B cell (primary cell): ENCODE measurements around the gene ANKFY1. TPM values are rescaled to one million over a fixed set of nuclear protein-coding genes. Genes with fewer than 3 reads are reported as not detected.

Experiments
- ATAC-seq: fragments of 200-7000 bp; cut with Tn5 transposase; one replicate; pipeline ENCODE4 v1.10.0; 2021; ENCODE audit warnings: low read depth, mild to moderate bottlenecking, moderate number of reproducible peaks, moderate library complexity
- CTCF ChIA-PET: fragments of 350-600 bp; sonication (Branson Sonifier 250); formaldehyde crosslinking; loops from one replicate; lab custom pipeline; 2021; ENCODE audit warnings: antibody characterized with exemption, inconsistent platforms; lab: Charles Lee
- POLR2A ChIA-PET: fragments of 350-600 bp; sonication (Branson Sonifier 250); formaldehyde crosslinking; loops from one replicate; lab custom pipeline; 2021; ENCODE audit warnings: antibody characterized with exemption; lab: Charles Lee
- DNase-seq: peaks from one replicate; pipeline ENCODE4 v3.0.0; 2013
- H2AFZ ChIP-seq: 2 replicates; pipeline ENCODE4 v1.6.1; 2012; ENCODE audit warnings: mild to moderate bottlenecking, low read depth, low read length; ENCODE audit not compliant: insufficient read depth, poor library complexity, severe bottlenecking
- H3K27ac ChIP-seq, 2 donors: 1 replicate in 1 of 2; 2 replicates in 1 of 2; pipeline ENCODE4 v1.5.1; 2012 to 2013; ENCODE audit warnings: low read length in 2 of 2, mild to moderate bottlenecking in 2 of 2, moderate library complexity in 1 of 2
- H3K27me3 ChIP-seq, 4 experiments: fragments of 200-600 bp in 1 of 4; sonication (generic) in 1 of 4; replicated peaks in 1 of 4; 1 replicate in 2 of 4; 2 replicates in 2 of 4; pipeline versions ENCODE4 v1.6.1 to v1.7.0; 2013 to 2016; ENCODE audit warnings: low read length in 3 of 4, mild to moderate bottlenecking in 2 of 4, mixed read lengths in 1 of 4, moderate library complexity in 1 of 4; ENCODE audit not compliant: insufficient read depth in 4 of 4, control insufficient read depth in 3 of 4; ENCODE audit errors: control extremely low read depth in 1 of 4
- H3K36me3 ChIP-seq, 2 experiments: replicated peaks in 1 of 2; 1 replicate in 1 of 2; 2 replicates in 1 of 2; pipeline versions ENCODE4 v1.6.1 to v1.7.1; 2013; ENCODE audit warnings: low read length in 1 of 2; ENCODE audit not compliant: insufficient read depth in 2 of 2, control insufficient read depth in 1 of 2; ENCODE audit errors: control extremely low read depth in 1 of 2, extremely low read depth in 1 of 2
- H3K4me1 ChIP-seq, 2 donors: fragments of 200-600 bp in 1 of 2; sonication (generic) in 1 of 2; 1 replicate in 1 of 2; 2 replicates in 1 of 2; pipeline versions ENCODE4 v1.5.1 to v1.6.1; 2013 to 2017; ENCODE audit warnings: low read length in 2 of 2; ENCODE audit not compliant: control insufficient read depth in 2 of 2, insufficient read depth in 2 of 2
- H3K4me2 ChIP-seq: replicated peaks from 2 replicates; pipeline ENCODE3; 2012; ENCODE audit warnings: mild to moderate bottlenecking, low read depth, low read length; ENCODE audit not compliant: poor library complexity, severe bottlenecking
- H3K4me3 ChIP-seq, 5 experiments: fragments of 200-600 bp in 1 of 5; sonication (generic) in 1 of 5; 1 replicate in 3 of 5; 2 replicates in 2 of 5; pipeline versions ENCODE4 v1.5.1 to v1.7.0; 2011 to 2016; ENCODE audit warnings: low read length in 4 of 5, mild to moderate bottlenecking in 4 of 5, low read depth in 2 of 5, control low read depth in 1 of 5, moderate library complexity in 1 of 5; ENCODE audit not compliant: insufficient read depth in 1 of 5; ENCODE audit errors: control extremely low read depth in 1 of 5, extremely low read depth in 1 of 5
- H3K79me2 ChIP-seq: fragments of 200-600 bp; sonication (generic); one replicate; pipeline ENCODE4 v1.6.0; 2016; ENCODE audit warnings: low read length; ENCODE audit not compliant: control insufficient read depth, insufficient read depth
- H3K9ac ChIP-seq: fragments of 200-600 bp; sonication (generic); 2 replicates; pipeline ENCODE4 v1.6.1; 2017; ENCODE audit warnings: mild to moderate bottlenecking, low read length, moderate library complexity
- H3K9me3 ChIP-seq, 3 donors: one replicate each; pipeline versions ENCODE4 v1.6.1 to v1.7.1; 2013; ENCODE audit warnings: low read length in 2 of 3; ENCODE audit not compliant: control insufficient read depth in 2 of 3, insufficient read depth in 1 of 3; ENCODE audit errors: control extremely low read depth in 1 of 3
- H4K20me1 ChIP-seq: 2 replicates; pipeline ENCODE4 v1.6.0; 2012; ENCODE audit warnings: mild to moderate bottlenecking, low read length; ENCODE audit not compliant: insufficient read depth, control insufficient read depth, poor library complexity, severe bottlenecking
- H3K27ac Mint-ChIP-seq: one replicate; pipeline ENCODE4 v1.8.0; 2021; ENCODE audit warnings: mixed read lengths
- H3K27me3 Mint-ChIP-seq: one replicate; pipeline ENCODE4 v1.8.0; 2021; ENCODE audit warnings: mixed read lengths
- H3K4me1 Mint-ChIP-seq: one replicate; pipeline ENCODE4 v1.8.0; 2021; ENCODE audit warnings: mixed read lengths
- H3K4me3 Mint-ChIP-seq: one replicate; pipeline ENCODE4 v1.8.0; 2021; ENCODE audit warnings: mixed read lengths
- H3K9me3 Mint-ChIP-seq: one replicate; pipeline ENCODE4 v1.8.0; 2022; ENCODE audit warnings: mixed read lengths; ENCODE audit not compliant: insufficient read depth
- CTCF ChIP-seq: fragments of 200-600 bp; IDR thresholded peaks from one replicate; pipeline ENCODE4 v1.8.0; 2022; ENCODE audit warnings: antibody characterized with exemption, mild to moderate bottlenecking
- EZH2 ChIP-seq: IDR thresholded peaks from 2 replicates; pipeline ENCODE4 v1.6.1; 2012; ENCODE audit warnings: borderline replicate concordance, low read depth, mild to moderate bottlenecking, moderate library complexity, low read length; ENCODE audit not compliant: insufficient read depth, poor library complexity, severe bottlenecking
- WGBS: methylation state at CpG from one replicate; pipeline ENCODE4 v1.1.5; 2013; ENCODE audit warnings: missing lambda C conversion rate; ENCODE audit not compliant: insufficient coverage; 5-methylcytosine and 5-hydroxymethylcytosine counted together
- intact Hi-C: fragments of 100-400 bp; cut with micrococcal nuclease; formaldehyde crosslinking; loops from one replicate; pipeline ENCODE4 v1.10.0; 2022
- polyA plus RNA-seq: library from polyadenylated mRNA; depleted of rRNA; stranded (reverse); fragments of >200 nt; gene quantifications from 2 replicates; pipeline ENCODE4 v1.2.3, GENCODE V29; 2012
- total RNA-seq, 2 donors: library from RNA; stranded (reverse); fragments of 120-200 nt in 1 of 2; gene quantifications; 1 replicate in 1 of 2; 2 replicates in 1 of 2; pipeline versions ENCODE4 v1.2.3 to v1.2.4, GENCODE V29; 2013 to 2022

Gene ANKFY1
- total and polyA plus RNA-seq, 2 donors (not counting 1 experiment from before 2014, with no cell fraction given) = 23.1 to 63.9 TPM

DNA sequence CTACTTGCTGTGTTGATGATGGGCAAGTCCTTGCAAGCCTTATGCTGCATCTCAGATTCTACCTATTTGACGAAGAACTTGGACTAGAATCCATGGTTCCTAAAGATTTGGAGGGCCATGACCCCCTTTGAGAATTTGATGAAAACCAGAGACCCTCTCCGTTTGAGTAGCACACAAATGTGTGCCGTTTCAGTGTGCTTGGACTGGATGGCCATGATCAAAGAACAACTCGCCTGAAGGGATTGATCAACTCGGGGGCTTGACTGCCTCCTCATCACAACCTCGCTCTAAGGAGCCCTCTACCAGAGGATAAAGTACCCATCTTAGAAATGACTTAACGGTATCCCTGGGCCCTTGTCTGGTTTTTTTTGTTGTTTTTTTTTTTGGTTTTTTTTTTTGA lies 2.8 kb upstream of the ANKFY1 start:
- H4K20me1 ChIP-seq = peaks cover 18% of the 10 kb centered on the region
- DNase-seq (peak; percentile 14), ATAC-seq (no peak)
- Mint-ChIP-seq H3K9me3 (no peaks in the 10 kb centered on the region), H3K27ac (no peak overlapping the region), H3K27me3 (no peaks in the 10 kb centered on the region), H3K4me1 (peaks cover 27% of the 10 kb centered on the region), H3K4me3 (no peak overlapping the region)
- H3K9me3 ChIP-seq = no peaks in the 10 kb centered on the region
- no peak overlapping the region for H3K4me3 ChIP-seq
- TF ChIP-seq CTCF = no peak
- TF ChIP-seq EZH2 = no peak
- peaks cover 19 to 25% of the 10 kb centered on the region in 2 donors for H3K4me1 ChIP-seq
- ChIA-PET POLR2A (no interaction called here), CTCF (no interaction called here)
- no peak overlapping the region for H3K9ac ChIP-seq
- H3K4me2 ChIP-seq = no peak overlapping the region
- WGBS = 60% methylated on average over 3 of the region's 7 CpGs
- peaks cover 39% of the 10 kb centered on the region for H3K79me2 ChIP-seq
- peaks cover 0 to 20% of the 10 kb centered on the region in 2 experiments for H3K36me3 ChIP-seq
- no peaks in the 10 kb centered on the region for H3K27me3 ChIP-seq
- intact Hi-C loops = no loop called here
- H2AFZ ChIP-seq = no peak overlapping the region
- H3K27ac ChIP-seq = no peak overlapping the region

- WGBS = 61% methylated on average over 6 of the region's 8 CpGs
- ATAC-seq (no peak), DNase-seq (peak; percentile 14)
- POLR2A ChIA-PET = interaction anchor here (0.7 kb wide), 1 partner anchor 41 kb away, joined by 10 read pairs; no protein-coding TSS in a partner anchor
- peaks cover 19 to 27% of the 10 kb centered on the region in 2 donors for H3K4me1 ChIP-seq
- H2AFZ ChIP-seq = peak overlapping the region; percentile 97
- Mint-ChIP-seq H3K27ac (peak overlapping the region; percentile 78), H3K4me3 (peak overlapping the region; percentile 90), H3K4me1 (peaks cover 38% of the 10 kb centered on the region), H3K27me3 (no peaks in the 10 kb centered on the region), H3K9me3 (no peaks in the 10 kb centered on the region)
- H3K9me3 ChIP-seq = peaks cover 0 to 10% (median 7%) of the 10 kb centered on the region in 3 donors
- peak overlapping the region; percentile 94 for H3K9ac ChIP-seq
- intact Hi-C loops = loop anchor here (1.0 to 5.0 kb wide), 2 partner anchors 104 to 120 kb away; partner anchors contain the start of genes CYB5D2, UBE2G1 and ZZEF1
- CTCF ChIA-PET = interaction anchor here (0.6 to 1.9 kb wide), 3 partner anchors 24 to 150 kb away, joined by 3 to 7 read pairs (median 3); no protein-coding TSS in a partner anchor
- H3K4me3 ChIP-seq = peak overlapping the region; percentile 53 to 82 (median 77)
- TF ChIP-seq CTCF (no peak), EZH2 (no peak)
- H3K79me2 ChIP-seq = peaks cover 76% of the 10 kb centered on the region
- no peaks in the 10 kb centered on the region for H3K27me3 ChIP-seq
- peak overlapping the region; percentile 80 for H3K4me2 ChIP-seq
- peaks cover 0 to 14% of the 10 kb centered on the region in 2 experiments for H3K36me3 ChIP-seq
- peak overlapping the region in 1 of 2 donors; percentile 89 for H3K27ac ChIP-seq
- peaks cover 29% of the 10 kb centered on the region for H4K20me1 ChIP-seq
These were observed 1.1 kb downstream of the ANKFY1 start for GRCh38 chr17:4262703-4263102.
